Mesendoderm (in vitro differentiated cells): ENCODE results near the gene NUTM2F.
"Not testable (repeated sequence)": the region's sequence is repeated elsewhere in the genome, so short reads cannot be mapped to it uniquely, and the experiment has no call there.

Experiments
- DNase-seq: peaks from one replicate; pipeline ENCODE4 v3.0.0; 2013
- H2AK5ac ChIP-seq: 2 replicates; pipeline ENCODE4 v1.6.1; 2013; ENCODE audit warnings: low read length, inconsistent platforms
- H2BK120ac ChIP-seq: 2 replicates; pipeline ENCODE4 v1.6.1; 2013; ENCODE audit warnings: low read depth, mild to moderate bottlenecking, low read length, moderate library complexity, mixed read lengths
- H2BK15ac ChIP-seq: replicated peaks from 2 replicates; pipeline ENCODE4 v1.6.1; 2013; ENCODE audit warnings: low read depth, mild to moderate bottlenecking, moderate library complexity
- H2BK5ac ChIP-seq: 2 replicates; pipeline ENCODE4 v1.6.1; 2013; ENCODE audit warnings: low read length, inconsistent platforms
- H3K18ac ChIP-seq: 2 replicates; pipeline ENCODE4 v1.6.1; 2013; ENCODE audit warnings: mild to moderate bottlenecking, low read length, mixed read lengths
- H3K23ac ChIP-seq: one replicate; pipeline ENCODE4 v1.6.1; 2013; ENCODE audit warnings: low read length
- H3K27ac ChIP-seq: 2 replicates; pipeline ENCODE4 v1.5.1; 2013; ENCODE audit warnings: low read depth, mild to moderate bottlenecking, inconsistent platforms, low read length, moderate library complexity
- H3K27me3 ChIP-seq: 2 replicates; pipeline ENCODE4 v1.6.1; 2013; ENCODE audit warnings: low read length, control low read depth, mild to moderate bottlenecking, inconsistent platforms; ENCODE audit not compliant: insufficient read depth, poor library complexity
- H3K36me3 ChIP-seq: 2 replicates; pipeline ENCODE4 v1.6.1; 2013; ENCODE audit warnings: low read length, inconsistent platforms; ENCODE audit not compliant: control insufficient read depth, insufficient read depth
- H3K4ac ChIP-seq: one replicate; pipeline ENCODE4 v1.6.1; 2013; ENCODE audit warnings: low read depth, mild to moderate bottlenecking, low read length, moderate library complexity
- H3K4me1 ChIP-seq: 2 replicates; pipeline ENCODE4 v1.6.1; 2013; ENCODE audit warnings: low read depth, low read length, inconsistent platforms; ENCODE audit not compliant: control insufficient read depth
- H3K4me2 ChIP-seq: 2 replicates; pipeline ENCODE4 v1.6.1; 2013; ENCODE audit warnings: low read length
- H3K4me3 ChIP-seq: 2 replicates; pipeline ENCODE4 v1.5.1; 2013; ENCODE audit warnings: mild to moderate bottlenecking, low read length
- H3K56ac ChIP-seq: one replicate; pipeline ENCODE4 v1.6.1; 2013; ENCODE audit warnings: low read length
- H3K79me1 ChIP-seq: 2 replicates; pipeline ENCODE4 v1.6.1; 2013; ENCODE audit warnings: low read length, inconsistent platforms
- H3K79me2 ChIP-seq: 2 replicates; pipeline ENCODE4 v1.6.1; 2013; ENCODE audit warnings: mild to moderate bottlenecking, low read length; ENCODE audit not compliant: control insufficient read depth, insufficient read depth
- H3K9ac ChIP-seq: 2 replicates; pipeline ENCODE4 v1.6.1; 2013; ENCODE audit warnings: low read length, inconsistent platforms
- H4K5ac ChIP-seq: one replicate; pipeline ENCODE4 v1.6.1; 2013; ENCODE audit warnings: low read length
- H4K8ac ChIP-seq: one replicate; pipeline ENCODE4 v1.6.1; 2013; ENCODE audit warnings: low read depth, mild to moderate bottlenecking, control low read depth, low read length, moderate library complexity
- WGBS: extraction: QIAGEN DNeasy Blood & Tissue Kit; methylation state at CpG from one replicate; pipeline ENCODE4 v1.1.7; 2013; ENCODE audit warnings: low lambda C conversion rate, missing lambda C conversion rate; ENCODE audit not compliant: insufficient coverage; ENCODE audit errors: extremely low coverage; 5-methylcytosine and 5-hydroxymethylcytosine counted together

Gene NUTM2F

GRCh38 chr9:94322342-94322940 lies 6.0 kb downstream of the NUTM2F start:
- H3K79me2 ChIP-seq, H3K79me1 ChIP-seq, H2BK15ac ChIP-seq, H3K4me3 ChIP-seq, H2BK120ac ChIP-seq, H3K4me1 ChIP-seq, H2BK5ac ChIP-seq, H3K4ac ChIP-seq, H3K23ac ChIP-seq, DNase-seq, H3K27ac ChIP-seq, H4K5ac ChIP-seq, H3K9ac ChIP-seq, H2AK5ac ChIP-seq, H3K18ac ChIP-seq, H3K56ac ChIP-seq, H4K8ac ChIP-seq, H3K4me2 ChIP-seq, H3K36me3 ChIP-seq, H3K27me3 ChIP-seq: not testable (repeated sequence)
- WGBS: no CpG with 5 or more reads among the region's 9 CpGs

- H3K4me2 ChIP-seq, H3K4me1 ChIP-seq, H3K4me3 ChIP-seq, H3K56ac ChIP-seq, H4K8ac ChIP-seq, H3K9ac ChIP-seq, H3K79me2 ChIP-seq, H3K4ac ChIP-seq, H3K18ac ChIP-seq, H3K27ac ChIP-seq, H3K36me3 ChIP-seq, H2BK15ac ChIP-seq, DNase-seq, H3K23ac ChIP-seq, H3K27me3 ChIP-seq, H2BK120ac ChIP-seq, H4K5ac ChIP-seq, H2AK5ac ChIP-seq, H3K79me1 ChIP-seq, H2BK5ac ChIP-seq: not testable (repeated sequence)
- no CpG with 5 or more reads among the region's 10 CpGs for WGBS
These were observed 10.3 kb downstream of the NUTM2F start for GRCh38 chr9:94317949-94318657.

GRCh38 chr9:94316236-94316635 lies 12.2 kb downstream of the NUTM2F start:
- not testable (repeated sequence) for H3K4ac ChIP-seq, H3K79me2 ChIP-seq, H3K4me3 ChIP-seq, DNase-seq, H3K56ac ChIP-seq, H2AK5ac ChIP-seq, H2BK120ac ChIP-seq, H3K9ac ChIP-seq, H3K27me3 ChIP-seq, H3K27ac ChIP-seq, H4K5ac ChIP-seq, H3K18ac ChIP-seq, H3K4me2 ChIP-seq, H3K36me3 ChIP-seq, H3K4me1 ChIP-seq, H3K79me1 ChIP-seq, H2BK5ac ChIP-seq, H2BK15ac ChIP-seq, H4K8ac ChIP-seq, H3K23ac ChIP-seq
- WGBS: no CpG with 5 or more reads among the region's 5 CpGs

GRCh38 chr9:94315034-94315984 lies 13.1 kb downstream of the NUTM2F start:
- H3K36me3 ChIP-seq, DNase-seq, H3K27ac ChIP-seq, H3K9ac ChIP-seq, H2BK15ac ChIP-seq, H2BK5ac ChIP-seq, H3K4ac ChIP-seq, H3K4me3 ChIP-seq, H3K4me2 ChIP-seq, H3K56ac ChIP-seq, H3K18ac ChIP-seq, H3K23ac ChIP-seq, H3K27me3 ChIP-seq, H4K8ac ChIP-seq, H4K5ac ChIP-seq, H3K79me1 ChIP-seq, H2BK120ac ChIP-seq, H3K79me2 ChIP-seq, H2AK5ac ChIP-seq, H3K4me1 ChIP-seq: not testable (repeated sequence)
- WGBS: no CpG with 5 or more reads among the region's 15 CpGs

GRCh38 chr9:94303321-94303720 lies 25.1 kb downstream of the NUTM2F start:
- H3K27ac ChIP-seq: no peak overlapping the region
- H2BK5ac ChIP-seq: no peak overlapping the region
- no peak overlapping the region for H4K8ac ChIP-seq
- no peak overlapping the region for H3K4me3 ChIP-seq
- H2BK15ac ChIP-seq: no peak overlapping the region
- H3K4me2 ChIP-seq: no peak overlapping the region
- H2BK120ac ChIP-seq: no peak overlapping the region
- no peaks in the 10 kb centered on the region for H3K79me1 ChIP-seq
- no peaks in the 10 kb centered on the region for H3K79me2 ChIP-seq
- H3K27me3 ChIP-seq: no peaks in the 10 kb centered on the region
- H3K4ac ChIP-seq: no peak overlapping the region
- H3K36me3 ChIP-seq: no peaks in the 10 kb centered on the region
- H4K5ac ChIP-seq: no peak overlapping the region
- no peak overlapping the region for H3K56ac ChIP-seq
- H2AK5ac ChIP-seq: no peak overlapping the region
- no peaks in the 10 kb centered on the region for H3K4me1 ChIP-seq
- H3K9ac ChIP-seq: no peak overlapping the region
- DNase-seq: no peak
- no peak overlapping the region for H3K18ac ChIP-seq
- H3K23ac ChIP-seq: no peak overlapping the region
